Caco-2 (cell line): Measurements from ENCODE around the gene ARF1. TPM values are rescaled to one million over a fixed set of nuclear protein-coding genes. Genes with fewer than 3 reads are reported as not detected.

Source experiments
- BruUV-seq: library from RNA; stranded (reverse); fragments of 400-500 nt; replicated peaks from 2 replicates; lab custom pipeline; 2021; lab: Mats Ljungman, UMichigan
- CTCF ChIA-PET: fragments of 300-600 bp; sonication (Branson Sonifier 250); formaldehyde crosslinking; loops from one replicate; lab custom pipeline; 2022; ENCODE audit warnings: antibody characterized with exemption; lab: Charles Lee
- POLR2A ChIA-PET: fragments of 300-600 bp; sonication (Branson Sonifier 250); formaldehyde crosslinking; loops from one replicate; lab custom pipeline; 2022; ENCODE audit warnings: antibody characterized with exemption; lab: Charles Lee
- DNase-seq, 2 experiments: peaks; one replicate each; pipeline versions ENCODE4 v3.0.0 to v3.0.0-alpha.2; 2020 to 2022
- H3K27me3 ChIP-seq: replicated peaks from 2 replicates; pipeline ENCODE4 v1.6.0; 2011; ENCODE audit warnings: low read length; ENCODE audit not compliant: control insufficient read depth, insufficient read depth
- H3K36me3 ChIP-seq: 2 replicates; pipeline ENCODE4 v1.5.1; 2011; ENCODE audit warnings: low read length; ENCODE audit not compliant: control insufficient read depth, insufficient read depth
- H3K4me1 ChIP-seq: fragments of 250-450 bp; sonication (Bioruptor Pico); 2 replicates; pipeline ENCODE4 v1.5.1; 2020; ENCODE audit warnings: mild to moderate bottlenecking
- H3K4me3 ChIP-seq: 2 replicates; pipeline ENCODE4 v1.5.1; 2011; ENCODE audit warnings: low read depth, mild to moderate bottlenecking, control low read depth, low read length
- H3K9me3 ChIP-seq: fragments of 250-450 bp; sonication (Bioruptor Pico); 2 replicates; pipeline ENCODE4 v1.5.1; 2020; ENCODE audit warnings: mild to moderate bottlenecking, moderate library complexity
- H3K27ac Mint-ChIP-seq: one replicate; pipeline ENCODE4 v1.8.0; 2022; ENCODE audit warnings: mixed read lengths; ENCODE audit not compliant: unreplicated experiment
- H3K27me3 Mint-ChIP-seq: one replicate; pipeline ENCODE4 v1.8.0; 2022; ENCODE audit warnings: mixed read lengths; ENCODE audit not compliant: insufficient read depth, unreplicated experiment
- H3K36me3 Mint-ChIP-seq: one replicate; pipeline ENCODE4 v1.8.0; 2022; ENCODE audit warnings: mild to moderate bottlenecking, mixed read lengths; ENCODE audit not compliant: insufficient read depth, unreplicated experiment
- H3K4me1 Mint-ChIP-seq: one replicate; pipeline ENCODE4 v1.8.0; 2022; ENCODE audit warnings: low read depth, mixed read lengths; ENCODE audit not compliant: unreplicated experiment
- H3K4me3 Mint-ChIP-seq: one replicate; pipeline ENCODE4 v1.8.0; 2022; ENCODE audit warnings: mild to moderate bottlenecking, moderate library complexity, mixed read lengths; ENCODE audit not compliant: unreplicated experiment
- H3K9me3 Mint-ChIP-seq: one replicate; pipeline ENCODE4 v1.8.0; 2022; ENCODE audit warnings: mixed read lengths; ENCODE audit not compliant: unreplicated experiment
- CTCF ChIP-seq, 2 experiments: fragments of 200-600 bp in 1 of 2; IDR thresholded peaks; 1 replicate in 1 of 2; 2 replicates in 1 of 2; pipeline versions ENCODE4 v1.5.1 to v1.8.0; 2011 to 2022; ENCODE audit warnings: antibody characterized with exemption in 1 of 2, control low read depth in 1 of 2, inconsistent platforms in 1 of 2, low read depth in 1 of 2, low read length in 1 of 2, mild to moderate bottlenecking in 1 of 2, moderate library complexity in 1 of 2; ENCODE audit not compliant: insufficient read depth in 1 of 2, severe bottlenecking in 1 of 2, unreplicated experiment in 1 of 2
- intact Hi-C: fragments of 100-400 bp; cut with micrococcal nuclease; formaldehyde crosslinking; loops from one replicate; pipeline ENCODE4 v1.10.0; 2022; ENCODE audit not compliant: unreplicated experiment
- total RNA-seq: library from RNA; stranded (reverse); gene quantifications from 2 replicates; pipeline ENCODE4 v1.2.3, GENCODE V29; 2022

Gene ARF1
- total RNA-seq, 1 experiment from 2014 or later, result 378 TPM

GRCh38 chr1:228079601-228080263 lies 2.8 kb upstream of the ARF1 start:
- H3K9me3 ChIP-seq, result no peaks in the 10 kb centered on the region
- no peak overlapping the region for H3K4me3 Mint-ChIP-seq
- no peaks in the 10 kb centered on the region for H3K27me3 ChIP-seq
- CTCF ChIA-PET, result no interaction called here
- POLR2A ChIA-PET, result no interaction called here
- no peak for DNase-seq
- H3K36me3 Mint-ChIP-seq, result peaks cover 29% of the 10 kb centered on the region
- TF ChIP-seq CTCF (IDR thresholded peaks at IDR 0.05; ENCODE audit: insufficient read depth in 1 of 2, low read depth in 1 of 2, low read length in 1 of 2, severe bottlenecking in 1 of 2, unreplicated experiment in 1 of 2), result no peak
- no peak overlapping the region for H3K27ac Mint-ChIP-seq
- peaks cover 6% of the 10 kb centered on the region for H3K4me1 Mint-ChIP-seq
- H3K27me3 Mint-ChIP-seq, result no peaks in the 10 kb centered on the region
- no peaks in the 10 kb centered on the region for H3K36me3 ChIP-seq
- H3K4me3 ChIP-seq, result no peak overlapping the region
- intact Hi-C loops, result no loop called here
- H3K9me3 Mint-ChIP-seq, result no peaks in the 10 kb centered on the region
- BruUV-seq, result no TSS peak
- H3K4me1 ChIP-seq, result peaks cover 13% of the 10 kb centered on the region

DNA sequence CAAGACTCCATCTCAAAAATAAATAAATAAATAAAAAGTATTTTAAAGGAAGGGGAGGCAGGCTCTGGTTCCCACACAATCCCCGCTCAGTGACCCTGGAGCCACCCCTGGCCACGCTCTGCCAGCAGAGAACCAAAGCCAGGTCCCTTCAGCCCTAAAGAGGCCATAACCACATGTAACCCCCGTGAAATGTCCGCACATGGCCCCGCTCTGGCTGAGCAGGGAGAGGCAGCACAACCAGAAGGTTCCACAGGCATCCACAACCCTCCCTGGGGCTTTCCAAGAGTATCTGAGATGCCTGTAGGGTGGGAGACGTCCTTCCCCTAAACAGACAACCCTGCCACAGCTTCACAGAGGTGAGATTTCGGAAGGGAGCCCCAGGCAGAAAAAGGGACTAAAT lies 1.4 kb upstream of the ARF1 start:
- Histone ChIP-seq H3K36me3 (0 out of 2 replicates have a peak, but pooled peaks cover 2% of the 10 kb centered on the region), H3K27me3 (no peaks in the 10 kb centered on the region), H3K4me1 (peaks cover 23% of the 10 kb centered on the region), H3K4me3 (peak overlapping the region; percentile 89), H3K9me3 (no peaks in the 10 kb centered on the region)
- Mint-ChIP-seq H3K4me3 (peak overlapping the region; percentile 93), H3K9me3 (no peaks in the 10 kb centered on the region), H3K27me3 (no peaks in the 10 kb centered on the region), H3K27ac (peak overlapping the region; percentile 95), H3K4me1 (peaks cover 14% of the 10 kb centered on the region), H3K36me3 (peaks cover 36% of the 10 kb centered on the region)
- POLR2A ChIA-PET, result interaction anchor here (1.4 kb wide), 1 partner anchor 21 kb away, joined by 11 read pairs; no protein-coding TSS in a partner anchor
- TF ChIP-seq CTCF (IDR thresholded peaks at IDR 0.05; ENCODE audit: insufficient read depth in 1 of 2, low read depth in 1 of 2, low read length in 1 of 2, severe bottlenecking in 1 of 2, unreplicated experiment in 1 of 2), result no peak
- intact Hi-C loops, result no loop called here
- CTCF ChIA-PET, result no interaction called here
- no peak for DNase-seq
- BruUV-seq, result no TSS peak

DNA sequence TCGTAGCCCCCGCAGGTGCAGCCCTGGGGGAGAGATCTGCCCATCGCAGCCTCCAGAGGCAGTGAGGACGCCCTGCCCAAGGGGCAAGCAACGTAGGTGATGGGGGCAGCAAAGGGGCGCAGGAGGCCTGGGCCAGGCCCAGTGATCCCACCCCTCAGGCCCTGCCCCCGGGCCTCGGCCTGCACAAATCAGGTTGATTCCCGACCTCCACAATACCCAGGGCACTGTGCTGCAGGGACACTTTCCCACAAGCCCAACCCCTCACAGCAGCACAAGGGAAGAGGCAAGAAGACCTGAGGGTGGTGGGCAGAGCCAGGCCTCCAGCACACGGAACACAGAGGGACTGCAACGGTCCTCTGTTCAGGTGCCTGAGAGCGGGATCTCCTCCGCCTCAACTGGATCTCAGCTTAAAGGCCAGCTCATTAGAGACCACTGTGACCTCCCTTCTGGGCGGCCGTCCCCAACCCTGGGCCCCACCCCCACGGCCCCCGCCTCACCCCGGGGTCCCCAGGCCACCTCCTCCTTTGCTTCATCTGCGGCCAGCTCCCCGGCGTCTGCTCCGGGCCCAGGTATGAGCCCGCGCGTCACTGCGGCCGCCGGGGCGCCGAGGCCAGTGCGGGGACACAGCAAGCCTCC lies 812 bp upstream of the ARF1 start:
- CTCF ChIA-PET, result interaction anchor here (0.6 to 1.3 kb wide), 4 partner anchors 28 to 313 kb away, joined by 3 to 6 read pairs (median 4); no protein-coding TSS in a partner anchor
- Histone ChIP-seq H3K9me3 (no peaks in the 10 kb centered on the region), H3K4me1 (peaks cover 23% of the 10 kb centered on the region), H3K36me3 (0 out of 2 replicates have a peak, but pooled peaks cover 2% of the 10 kb centered on the region), H3K27me3 (no peaks in the 10 kb centered on the region), H3K4me3 (peak overlapping the region; percentile 89)
- no peaks in the 10 kb centered on the region for H3K9me3 Mint-ChIP-seq
- intact Hi-C loops, result loop anchor here (2.0 kb wide), 3 partner anchors 21 to 59 kb away; partner anchors contain the start of genes GUK1 and MRPL55
- peak overlapping the region; percentile 93 for H3K4me3 Mint-ChIP-seq
- H3K27me3 Mint-ChIP-seq, result no peaks in the 10 kb centered on the region
- peaks cover 14% of the 10 kb centered on the region for H3K4me1 Mint-ChIP-seq
- H3K27ac Mint-ChIP-seq, result peak overlapping the region; percentile 95
- DNase-seq, result peak in 1 of 2 experiments; percentile 36
- no peak for TF ChIP-seq CTCF (IDR thresholded peaks at IDR 0.05; ENCODE audit: insufficient read depth in 1 of 2, low read depth in 1 of 2, low read length in 1 of 2, severe bottlenecking in 1 of 2, unreplicated experiment in 1 of 2)
- TSS peak; percentile 12 for BruUV-seq
- POLR2A ChIA-PET, result interaction anchor here (0.6 to 1.6 kb wide), 10 partner anchors 10 to 351 kb away, joined by 3 to 11 read pairs (median 4); partner anchors contain the start of gene TRIM11
- peaks cover 40% of the 10 kb centered on the region for H3K36me3 Mint-ChIP-seq
